Measurements from ENCODE around the gene PITPNM1. TPM values are rescaled to one million over a fixed set of nuclear protein-coding genes. Genes with fewer than 3 reads are reported as not detected.

PITPNM1 gene
- total RNA-seq, 1 experiment from 2014 or later, result 10.8 TPM

DNA sequence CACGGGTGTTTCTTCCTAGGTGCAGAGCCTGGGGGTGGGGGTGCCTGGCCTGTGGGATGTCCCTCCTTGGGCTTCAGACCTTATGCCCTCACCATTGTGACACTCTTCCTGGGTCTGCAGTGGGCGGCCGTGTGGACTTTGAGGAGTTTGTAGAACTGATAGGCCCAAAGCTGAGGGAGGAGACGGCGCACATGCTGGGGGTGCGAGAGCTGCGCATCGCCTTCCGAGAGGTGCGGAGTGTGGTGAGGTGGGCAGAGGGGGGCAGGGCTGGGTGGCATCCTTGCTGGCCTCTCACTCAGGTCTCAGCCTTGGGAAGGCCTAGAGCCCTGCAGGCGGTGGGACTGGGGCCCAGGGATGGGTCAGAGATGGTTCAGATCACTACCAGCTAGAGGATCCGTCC, 47.7 kb downstream of the PITPNM1 start:
- no peak for DNase-seq (ENCODE audit: low read depth, low spot score)
- in situ Hi-C loops (cut with HindIII; ENCODE audit: low pct_unique_long_range_greater_than_20kb, low sequenced_read_pairs), result no loop called here

DNA sequence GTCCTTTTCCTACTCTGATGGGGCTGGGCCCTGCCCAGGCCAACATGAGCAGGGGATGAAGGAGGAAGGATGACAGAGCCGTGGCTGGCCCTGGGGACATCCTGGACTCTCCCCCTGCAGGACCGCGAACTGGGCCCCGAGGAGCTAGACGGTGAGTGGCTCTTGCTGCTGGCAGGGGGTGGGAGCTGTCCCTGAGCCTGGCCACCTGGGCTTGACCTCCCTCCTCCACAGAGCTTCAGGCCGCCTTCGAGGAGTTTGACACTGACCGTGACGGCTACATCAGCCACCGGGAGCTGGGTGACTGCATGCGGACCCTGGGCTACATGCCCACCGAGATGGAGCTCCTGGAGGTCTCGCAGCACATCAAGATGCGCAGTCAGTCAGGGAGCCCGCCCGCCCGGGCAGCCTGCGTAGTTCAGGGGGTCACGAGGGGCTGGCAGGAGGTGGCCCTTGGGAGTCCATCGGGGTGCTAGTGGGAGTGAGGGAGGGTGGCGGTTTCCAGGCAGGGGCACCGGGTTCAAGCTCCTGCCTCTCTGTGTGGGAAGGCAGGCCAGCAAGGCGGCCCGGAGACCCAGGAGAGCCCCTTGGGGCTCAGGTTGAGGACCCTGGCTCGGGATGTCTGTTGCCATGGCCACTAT, 49.0 kb downstream of the PITPNM1 start:
- DNase-seq (ENCODE audit: low read depth, low spot score), result no peak
- in situ Hi-C loops (cut with HindIII; ENCODE audit: low pct_unique_long_range_greater_than_20kb, low sequenced_read_pairs), result no loop called here

DNA sequence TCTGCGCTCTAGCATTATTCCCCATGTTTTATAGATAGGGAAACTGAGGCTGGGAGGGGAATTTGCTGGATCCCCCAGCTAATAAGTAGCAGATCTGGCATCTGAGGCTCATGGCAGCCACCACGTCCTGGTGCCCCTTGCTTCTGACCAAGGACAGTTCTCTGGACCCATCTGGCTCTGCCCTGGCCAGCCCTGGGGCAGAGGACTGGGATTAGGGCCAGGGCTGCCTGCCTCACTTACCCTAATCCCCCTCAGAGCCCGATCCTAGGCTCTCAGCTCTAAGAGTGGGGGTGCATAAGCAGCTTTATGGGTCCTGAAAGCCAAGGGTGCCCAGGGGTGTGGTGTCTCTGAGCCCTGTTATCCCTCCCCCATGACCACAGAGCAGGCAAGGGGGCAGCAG, 50.1 kb downstream of the PITPNM1 start, which contains the start of gene CABP4:
CABP4 (plus strand) TSS at position 301 of the 400 bp plus-strand sequence; CDS start at position 371, 70 bp downstream.
- DNase-seq (ENCODE audit: low read depth, low spot score), result no peak
- in situ Hi-C loops (cut with HindIII; ENCODE audit: low pct_unique_long_range_greater_than_20kb, low sequenced_read_pairs), result no loop called here

DNA sequence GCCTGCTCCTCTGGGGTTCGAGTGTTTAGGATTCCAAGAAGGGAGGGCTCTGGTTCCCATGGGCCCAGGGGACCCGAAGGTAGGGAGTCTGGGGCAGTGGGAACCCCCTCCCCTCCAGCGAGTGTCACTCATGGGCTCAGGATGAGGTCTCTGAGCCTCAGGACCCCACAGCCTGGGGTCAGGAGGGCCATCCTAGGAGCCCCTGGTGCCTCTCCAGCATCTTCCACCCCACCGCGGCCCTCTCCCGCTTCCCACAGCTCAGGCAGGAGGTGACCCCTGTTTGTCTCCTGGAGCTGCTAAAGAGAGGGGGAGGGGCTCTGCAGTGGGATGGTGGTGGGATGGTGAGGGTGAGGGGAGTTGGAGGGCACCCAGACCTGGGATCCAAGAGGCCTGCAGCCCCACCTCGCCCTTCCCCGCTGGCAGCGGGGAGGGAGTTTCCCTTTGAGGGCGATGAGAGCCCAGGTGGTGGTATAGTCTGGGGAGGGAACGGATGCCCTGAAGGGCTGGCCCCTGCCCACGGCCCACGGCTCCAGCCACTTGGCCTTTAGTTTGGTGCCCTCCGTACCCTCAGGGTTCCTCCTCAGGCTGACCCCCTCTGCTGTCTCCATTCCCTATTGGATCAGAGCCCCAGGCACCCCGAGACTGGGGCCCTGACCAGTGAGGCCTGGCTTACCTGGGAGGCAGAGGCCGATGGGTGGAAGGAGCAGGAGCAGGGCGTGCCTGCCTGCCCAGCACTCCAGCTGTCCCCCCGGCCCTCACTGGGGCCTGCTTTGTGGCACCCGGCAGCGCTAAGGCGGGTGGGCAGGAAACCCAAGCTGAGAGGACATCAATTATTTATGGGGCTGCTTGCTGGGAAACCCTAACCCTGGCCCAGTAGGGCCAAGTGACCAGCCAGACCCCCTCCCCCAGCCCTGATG, 51.1 kb downstream of the PITPNM1 start:
- in situ Hi-C loops (cut with HindIII; ENCODE audit: low pct_unique_long_range_greater_than_20kb, low sequenced_read_pairs), result no loop called here
- no peak for DNase-seq (ENCODE audit: low read depth, low spot score)

GRCh38 chr11:67452141-67452952, 52.8 kb downstream of the PITPNM1 start, which contains the start of gene GPR152:
Gene GPR152 (minus strand): TSS chr11:67452729. CDS start chr11:67452724, 5 bp downstream.
- no peak for DNase-seq (ENCODE audit: low read depth, low spot score)
- in situ Hi-C loops (cut with HindIII; ENCODE audit: low pct_unique_long_range_greater_than_20kb, low sequenced_read_pairs), result no loop called here

GRCh38 chr11:67451658-67451976, 53.5 kb downstream of the PITPNM1 start:
- in situ Hi-C loops (cut with HindIII; ENCODE audit: low pct_unique_long_range_greater_than_20kb, low sequenced_read_pairs), result no loop called here
- no peak for DNase-seq (ENCODE audit: low read depth, low spot score)

DNA sequence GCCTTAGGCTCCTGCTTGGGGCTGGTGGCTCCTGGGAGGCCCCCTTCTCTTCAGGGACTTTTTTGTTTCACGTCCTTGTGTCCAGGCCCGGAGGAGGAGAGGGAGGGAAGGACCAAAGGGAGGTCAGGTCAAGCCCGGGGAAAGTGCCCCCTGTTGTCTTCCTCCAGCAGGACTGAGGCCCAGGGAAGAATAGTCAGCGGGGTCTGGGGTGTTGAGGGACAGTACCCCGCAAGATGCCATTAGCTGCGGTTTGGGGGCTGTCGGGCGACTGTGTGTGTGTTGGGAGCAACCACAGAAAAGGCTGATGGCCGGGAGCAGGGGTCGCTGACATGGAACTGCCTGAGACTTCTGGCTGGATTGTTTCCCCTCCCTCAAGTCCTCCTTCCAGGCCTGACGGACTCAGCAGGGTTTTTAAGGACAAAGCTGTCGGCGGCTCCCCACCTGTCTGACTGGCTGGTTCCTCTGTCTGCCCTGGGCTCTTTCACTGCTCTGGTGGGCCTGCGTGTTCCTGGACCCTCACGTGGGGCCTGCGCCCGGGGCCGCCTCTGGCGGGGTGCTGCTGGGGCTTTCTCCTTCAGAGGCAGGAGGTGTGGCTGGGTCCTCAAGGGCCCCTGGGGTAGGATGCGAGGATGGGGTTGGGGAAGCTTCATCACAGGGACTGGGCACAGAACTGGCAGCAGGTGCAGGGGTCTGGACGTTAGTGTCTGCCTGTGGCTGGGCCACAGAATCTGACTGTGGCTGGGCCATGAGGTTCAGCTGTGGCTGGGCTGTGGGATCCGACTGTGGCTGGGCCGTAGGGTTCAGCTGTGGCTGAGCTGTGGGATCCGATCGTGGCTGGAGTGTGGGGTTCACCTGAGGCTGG, 54.1 kb downstream of the PITPNM1 start:
- no peak for DNase-seq (ENCODE audit: low read depth, low spot score)
- in situ Hi-C loops (cut with HindIII; ENCODE audit: low pct_unique_long_range_greater_than_20kb, low sequenced_read_pairs), result no loop called here

GRCh38 chr11:67449116-67449844, 55.9 kb downstream of the PITPNM1 start:
- in situ Hi-C loops (cut with HindIII; ENCODE audit: low pct_unique_long_range_greater_than_20kb, low sequenced_read_pairs), result no loop called here
- DNase-seq (ENCODE audit: low read depth, low spot score), result no peak

DNA sequence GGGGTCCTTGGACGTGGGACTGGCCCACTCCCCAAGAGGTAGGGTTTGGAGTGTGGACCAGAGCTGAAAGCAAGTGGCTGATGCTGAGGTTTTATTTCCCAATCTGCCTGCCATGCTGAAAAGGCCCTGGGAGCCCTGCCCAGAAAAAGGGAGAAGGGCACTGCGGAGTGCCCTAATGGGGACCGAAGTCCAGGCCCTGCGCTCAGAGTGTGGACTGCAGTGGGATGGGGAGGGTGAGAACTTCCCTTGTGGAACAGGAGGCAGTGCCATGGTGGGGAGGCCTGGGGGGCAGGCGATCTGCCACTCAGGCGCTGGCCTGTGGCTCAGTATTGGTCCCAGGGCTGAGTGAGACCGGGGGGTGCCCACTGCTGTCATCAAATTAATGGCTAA, 56.9 kb downstream of the PITPNM1 start:
- in situ Hi-C loops (cut with HindIII; ENCODE audit: low pct_unique_long_range_greater_than_20kb, low sequenced_read_pairs), result no loop called here
- no peak for DNase-seq (ENCODE audit: low read depth, low spot score)

DNA sequence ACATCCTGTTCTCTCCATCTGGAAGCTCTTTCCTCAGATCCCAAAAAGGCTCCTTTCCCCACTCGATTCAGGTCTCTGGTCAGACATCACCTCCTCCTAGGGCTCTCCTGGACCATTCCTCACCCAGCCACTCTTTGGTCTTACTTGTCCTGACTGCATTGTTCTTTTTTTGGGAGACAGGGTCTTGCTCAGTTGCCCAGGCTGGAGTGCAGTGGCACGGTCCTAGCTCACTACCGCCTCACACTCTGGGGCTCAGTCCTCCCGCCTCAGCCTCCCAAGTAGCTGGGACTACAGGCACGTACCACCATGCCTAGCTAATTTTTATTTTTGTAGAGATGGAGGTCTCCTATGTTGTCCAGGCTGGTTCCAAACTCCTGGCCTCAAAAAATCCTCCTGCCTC, 59.6 kb downstream of the PITPNM1 start:
- in situ Hi-C loops (cut with HindIII; ENCODE audit: low pct_unique_long_range_greater_than_20kb, low sequenced_read_pairs), result no loop called here
- no peak for DNase-seq (ENCODE audit: low read depth, low spot score)

- in situ Hi-C loops (cut with HindIII; ENCODE audit: low pct_unique_long_range_greater_than_20kb, low sequenced_read_pairs), result no loop called here
- no peak for DNase-seq (ENCODE audit: low read depth, low spot score)
These were observed 62.4 kb downstream of the PITPNM1 start for GRCh38 chr11:67442504-67443404.

Small RNA genes within 50 kb of the gene (small RNA-seq; reads per million reads assigned to genes)
- 0 reads per million in 2 experiments for gene MIR6752

Other genes starting within 250 kb of the PITPNM1 start
- 25.0 and 29.6 TPM in 2 replicates for gene GRK2, start 238.9 kb downstream of the PITPNM1 start, total RNA-seq (2014; rRNA removed; shearing (Covaris generic))
- 16.9 and 17.8 TPM in 2 replicates for gene ANKRD13D, start 216.1 kb downstream of the PITPNM1 start, total RNA-seq (2014; rRNA removed; shearing (Covaris generic))
- 3.8 and 5.9 TPM in 2 replicates for gene SSH3, start 201.8 kb downstream of the PITPNM1 start, total RNA-seq (2014; rRNA removed; shearing (Covaris generic))
- 20.2 and 21.8 TPM in 2 replicates for gene POLD4, start 151.8 kb downstream of the PITPNM1 start, total RNA-seq (2014; rRNA removed; shearing (Covaris generic))
- gene CLCF1, start 131.8 kb downstream of the PITPNM1 start, total RNA-seq (2014; rRNA removed; shearing (Covaris generic)), result 0.45 TPM in 1 of 2 replicates, not detected in the other
- gene RAD9A, start 113.4 kb downstream of the PITPNM1 start, total RNA-seq (2014; rRNA removed; shearing (Covaris generic)), result 6.6 and 8.1 TPM in 2 replicates
- gene PPP1CA, start 103.5 kb downstream of the PITPNM1 start, total RNA-seq (2014; rRNA removed; shearing (Covaris generic)), result 173 and 193 TPM in 2 replicates
- not detected in 2 replicates for gene TBC1D10C, start 101.3 kb downstream of the PITPNM1 start, total RNA-seq (2014; rRNA removed; shearing (Covaris generic))
- not detected in 2 replicates for gene CARNS1, start 89.7 kb downstream of the PITPNM1 start, total RNA-seq (2014; rRNA removed; shearing (Covaris generic))
- gene RPS6KB2, start 76.9 kb downstream of the PITPNM1 start, total RNA-seq (2014; rRNA removed; shearing (Covaris generic)), result 16.9 and 17.9 TPM in 2 replicates
- 0.16 and 0.79 TPM in 2 replicates for gene PTPRCAP, start 67.7 kb downstream of the PITPNM1 start, total RNA-seq (2014; rRNA removed; shearing (Covaris generic))
- 94.1 and 108 TPM in 2 replicates for gene CORO1B, start 61.9 kb downstream of the PITPNM1 start, total RNA-seq (2014; rRNA removed; shearing (Covaris generic))
- not detected in 2 replicates for gene GPR152, start 52.6 kb downstream of the PITPNM1 start, total RNA-seq (2014; rRNA removed; shearing (Covaris generic))
- gene CABP4, start 50.0 kb downstream of the PITPNM1 start, total RNA-seq (2014; rRNA removed; shearing (Covaris generic)), result 0.18 TPM in 1 of 2 replicates, not detected in the other
- 12.2 and 14.8 TPM in 2 replicates for gene TMEM134, start 36.1 kb downstream of the PITPNM1 start, total RNA-seq (2014; rRNA removed; shearing (Covaris generic))
- gene AIP, start 22.3 kb downstream of the PITPNM1 start, total RNA-seq (2014; rRNA removed; shearing (Covaris generic)), result 42.5 and 48.0 TPM in 2 replicates
- gene CDK2AP2, start 2.8 kb upstream of the PITPNM1 start, total RNA-seq (2014; rRNA removed; shearing (Covaris generic)), result 13.4 and 13.9 TPM in 2 replicates
- not detected in 2 replicates for gene CABP2, start 18.1 kb upstream of the PITPNM1 start, total RNA-seq (2014; rRNA removed; shearing (Covaris generic))
- 722 and 833 TPM in 2 replicates for gene GSTP1, start 78.4 kb upstream of the PITPNM1 start, total RNA-seq (2014; rRNA removed; shearing (Covaris generic))
- gene NDUFV1, start 101.6 kb upstream of the PITPNM1 start, total RNA-seq (2014; rRNA removed; shearing (Covaris generic)), result 159 and 175 TPM in 2 replicates
- gene NUDT8, start 124.6 kb upstream of the PITPNM1 start, total RNA-seq (2014; rRNA removed; shearing (Covaris generic)), result 4.5 and 7.8 TPM in 2 replicates
- not detected in 2 replicates for gene TBX10, start 134.4 kb upstream of the PITPNM1 start, total RNA-seq (2014; rRNA removed; shearing (Covaris generic))
- not detected in 2 replicates for gene ACY3, start 145.4 kb upstream of the PITPNM1 start, total RNA-seq (2014; rRNA removed; shearing (Covaris generic))
- 0.72 and 1.4 TPM in 2 replicates for gene ALDH3B2, start 169.3 kb upstream of the PITPNM1 start, total RNA-seq (2014; rRNA removed; shearing (Covaris generic))

Measured in SK-MEL-5 (cell line).